GM12872 (cell line): Measurements from ENCODE around the gene CACNA1S.

ENCODE experiments used
- TF ChIP-seq, protein P1 (sequence below): IDR thresholded peaks from 3 replicates; pipeline ENCODE4 v1.5.1; 2011; ENCODE audit warnings: low read depth, mild to moderate bottlenecking, low read length, moderate library complexity; ENCODE audit not compliant: insufficient read depth

The CACNA1S gene

DNA sequence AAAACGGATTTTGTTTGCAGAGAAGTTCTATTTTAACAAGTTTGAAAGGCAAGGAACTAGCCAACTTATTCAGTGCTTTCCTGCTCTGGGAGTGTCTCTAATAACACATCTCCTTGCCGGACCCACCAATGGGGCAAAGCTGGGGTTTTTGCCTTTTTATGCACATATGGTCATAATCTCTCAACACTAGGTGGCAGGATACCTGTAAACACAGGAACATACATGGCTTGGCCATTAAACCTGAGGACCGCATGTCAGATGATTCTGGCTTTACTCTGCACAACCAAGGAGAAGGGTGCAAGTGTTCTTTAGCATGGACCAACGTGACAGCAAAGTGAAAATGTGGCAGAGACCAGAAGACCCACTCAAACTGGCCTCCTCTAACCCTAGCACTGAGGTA is 37.2 kb upstream of the CACNA1S start:
- TF ChIP-seq, protein P1, sequence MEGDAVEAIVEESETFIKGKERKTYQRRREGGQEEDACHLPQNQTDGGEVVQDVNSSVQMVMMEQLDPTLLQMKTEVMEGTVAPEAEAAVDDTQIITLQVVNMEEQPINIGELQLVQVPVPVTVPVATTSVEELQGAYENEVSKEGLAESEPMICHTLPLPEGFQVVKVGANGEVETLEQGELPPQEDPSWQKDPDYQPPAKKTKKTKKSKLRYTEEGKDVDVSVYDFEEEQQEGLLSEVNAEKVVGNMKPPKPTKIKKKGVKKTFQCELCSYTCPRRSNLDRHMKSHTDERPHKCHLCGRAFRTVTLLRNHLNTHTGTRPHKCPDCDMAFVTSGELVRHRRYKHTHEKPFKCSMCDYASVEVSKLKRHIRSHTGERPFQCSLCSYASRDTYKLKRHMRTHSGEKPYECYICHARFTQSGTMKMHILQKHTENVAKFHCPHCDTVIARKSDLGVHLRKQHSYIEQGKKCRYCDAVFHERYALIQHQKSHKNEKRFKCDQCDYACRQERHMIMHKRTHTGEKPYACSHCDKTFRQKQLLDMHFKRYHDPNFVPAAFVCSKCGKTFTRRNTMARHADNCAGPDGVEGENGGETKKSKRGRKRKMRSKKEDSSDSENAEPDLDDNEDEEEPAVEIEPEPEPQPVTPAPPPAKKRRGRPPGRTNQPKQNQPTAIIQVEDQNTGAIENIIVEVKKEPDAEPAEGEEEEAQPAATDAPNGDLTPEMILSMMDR = peak; percentile 59

DNA sequence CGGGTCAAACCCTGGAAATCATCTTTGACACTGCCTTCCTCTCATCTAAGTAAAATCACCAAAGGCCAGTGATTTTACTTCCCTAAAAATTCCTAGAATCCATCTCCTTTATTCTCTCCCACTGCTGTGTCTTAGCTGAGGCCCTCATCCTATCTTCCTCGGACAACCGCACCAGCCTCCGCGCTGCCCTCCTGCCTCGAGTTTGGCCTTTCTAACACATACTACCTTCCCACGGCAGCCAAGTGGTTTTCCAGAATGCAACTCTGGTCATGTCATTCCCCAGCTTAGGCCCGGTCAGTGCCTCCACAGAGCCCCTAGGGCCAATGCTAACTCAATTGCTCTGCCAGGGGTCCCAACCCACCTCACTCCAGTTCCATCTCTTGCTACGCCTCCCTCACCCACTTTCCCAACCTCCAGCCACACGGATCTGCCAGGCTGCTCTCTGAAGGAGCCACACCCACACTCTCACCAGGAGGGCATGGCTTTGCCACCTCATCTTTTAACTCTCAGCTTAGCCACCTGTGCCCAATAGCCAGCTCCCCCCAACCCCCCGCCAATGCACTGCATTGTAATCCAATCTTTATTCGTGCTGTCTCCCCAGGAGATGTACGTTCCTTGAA is 35.3 kb upstream of the CACNA1S start:
- TF ChIP-seq, protein P1 = no peak

DNA sequence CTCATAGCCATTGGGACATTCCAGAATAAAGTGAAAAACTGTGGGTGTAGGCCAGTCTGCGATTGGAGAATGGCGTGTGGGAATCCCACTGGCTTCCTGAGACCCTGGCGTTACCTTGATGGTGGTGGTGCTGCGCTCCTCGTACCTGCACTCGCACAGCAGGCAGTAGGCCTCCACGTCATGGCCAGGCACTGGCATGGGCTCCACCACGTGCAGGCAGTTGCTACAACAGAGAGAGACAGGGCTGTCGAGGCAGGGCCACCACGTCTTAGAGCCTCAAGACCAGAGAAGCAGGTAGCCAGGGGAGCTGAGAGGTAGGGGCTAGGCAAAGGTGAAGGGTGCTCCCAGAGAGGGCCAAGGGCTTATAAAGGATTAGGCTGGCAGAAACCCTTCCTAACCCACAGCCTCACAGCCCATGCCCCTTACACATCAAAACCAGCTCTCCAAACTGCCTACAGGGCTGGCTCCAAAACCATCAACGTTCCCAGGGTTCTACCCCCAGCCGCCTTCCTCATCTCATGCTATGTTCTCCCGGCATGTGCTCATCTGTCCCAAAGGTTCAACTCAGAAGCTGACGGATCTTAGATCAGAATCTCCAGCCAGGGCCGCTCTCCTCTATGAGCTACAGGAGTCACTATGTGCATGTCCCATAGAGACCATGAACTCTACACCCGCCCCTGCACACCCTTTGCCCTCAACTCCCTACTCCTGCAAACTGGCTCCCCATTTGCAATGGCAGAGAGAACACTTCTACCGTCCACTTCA is 34.6 kb upstream of the CACNA1S start:
- TF ChIP-seq, protein P1 = no peak

DNA sequence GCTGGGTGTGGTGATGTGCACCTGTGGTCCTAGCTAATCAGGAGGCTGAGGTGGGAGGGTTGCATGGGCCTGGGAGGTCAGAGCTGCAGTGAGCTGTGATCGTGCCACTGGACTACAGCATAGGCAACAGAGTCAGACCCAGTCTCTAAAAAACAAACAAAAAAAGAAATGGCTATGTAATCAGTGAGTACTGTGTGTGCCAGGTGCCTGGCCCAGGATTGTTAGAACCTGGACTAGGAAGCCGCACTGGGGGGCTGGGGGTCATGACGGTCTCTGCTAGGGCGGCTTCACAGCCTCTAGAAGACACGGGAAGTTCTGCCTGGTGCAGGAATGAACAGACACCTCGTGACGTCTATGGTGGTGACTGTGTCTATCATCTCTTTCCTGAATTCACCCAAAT is 33.6 kb upstream of the CACNA1S start:
- TF ChIP-seq, protein P1 = no peak

DNA sequence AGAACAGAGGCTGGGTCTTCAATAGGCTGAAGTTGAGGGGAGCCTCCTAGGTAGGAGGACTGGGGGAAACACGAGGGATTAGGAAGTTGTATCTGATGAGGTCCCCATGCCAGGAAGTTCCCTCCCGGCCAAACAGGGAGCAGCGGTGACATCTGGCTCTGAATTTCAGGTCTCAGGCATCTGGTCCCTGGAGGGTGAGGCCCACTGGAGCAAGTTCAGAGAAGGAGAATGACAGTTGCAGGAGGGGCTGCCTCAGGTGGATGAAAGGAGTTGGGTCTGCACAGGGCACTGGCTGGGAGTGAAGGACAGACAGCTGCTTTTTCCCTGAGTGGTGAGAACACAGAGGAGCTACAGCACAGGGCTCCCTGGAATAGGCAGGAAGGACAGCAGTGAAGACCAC is 32.9 kb upstream of the CACNA1S start:
- TF ChIP-seq, protein P1 = no peak

DNA sequence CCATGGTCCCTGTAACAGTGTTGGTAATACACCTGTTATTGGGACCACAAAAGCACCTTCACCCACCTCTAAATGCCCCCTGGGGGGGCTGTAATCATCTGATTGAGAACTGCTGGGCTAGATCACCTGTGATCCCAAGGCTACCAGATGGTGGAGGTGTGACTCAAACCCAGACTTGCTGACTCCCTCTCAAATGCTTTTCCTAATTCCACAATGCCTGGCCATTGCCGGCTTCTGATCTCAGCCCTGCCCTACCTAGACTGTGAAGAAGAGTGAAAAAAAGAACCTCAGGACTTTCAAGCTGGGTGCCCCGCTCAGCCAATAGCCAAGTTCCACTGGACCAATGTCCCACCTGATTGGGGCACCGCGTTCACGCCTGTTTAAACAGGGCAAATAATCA is 32.5 kb upstream of the CACNA1S start:
- TF ChIP-seq, protein P1 = no peak

DNA sequence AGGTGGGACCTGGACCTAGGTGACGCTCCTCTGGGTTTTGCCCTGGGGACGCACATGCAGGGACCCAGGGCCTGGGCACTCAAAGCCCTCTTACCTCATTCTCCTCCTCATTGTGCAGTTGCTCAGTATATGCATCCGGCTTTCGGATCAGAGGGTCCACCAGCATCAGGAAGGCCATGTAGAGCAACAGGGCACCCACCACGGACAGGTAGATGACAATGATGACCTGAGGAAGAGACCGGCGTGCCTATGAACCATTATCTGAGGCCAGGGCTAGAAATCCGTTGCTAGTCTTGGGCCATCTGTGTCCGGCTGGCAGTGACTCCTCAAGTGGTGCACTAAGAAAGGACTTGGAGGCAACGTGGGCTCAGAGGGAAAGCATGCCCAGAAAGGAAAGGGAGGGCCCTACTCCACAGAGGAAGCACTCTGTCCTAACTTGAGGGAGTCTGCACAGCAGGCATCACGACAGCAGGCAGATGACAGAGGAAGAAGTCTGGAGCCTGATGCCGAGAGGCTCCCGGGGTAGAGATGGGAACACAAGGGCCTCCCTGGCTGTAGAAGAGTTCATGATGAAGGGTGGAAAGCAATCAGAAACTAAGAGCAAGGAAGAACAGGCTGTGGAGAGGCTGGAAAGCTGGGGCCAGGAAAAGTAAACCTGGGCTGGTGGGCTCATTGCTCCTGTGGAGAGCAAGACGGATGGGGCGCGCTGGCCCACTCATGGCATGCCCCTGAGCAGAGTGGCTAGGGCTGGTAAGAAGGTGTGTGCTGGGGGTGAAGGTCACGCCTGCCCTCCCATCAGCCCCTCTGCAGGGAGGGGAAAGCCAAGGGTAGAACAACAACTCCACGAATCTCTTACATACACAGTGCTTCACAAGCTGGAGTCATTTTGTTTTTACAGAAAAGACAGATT is 31.8 kb upstream of the CACNA1S start:
- TF ChIP-seq, protein P1 = no peak
